NB4 (cell line): ENCODE results near the gene PCDH10.

Experiments
- CTCF ChIP-seq: IDR thresholded peaks from one replicate; pipeline ENCODE4 v1.5.1; 2012; ENCODE audit warnings: low read depth, low read length
- MAX ChIP-seq: IDR thresholded peaks from 2 replicates; pipeline ENCODE4 v1.6.1; 2011; ENCODE audit warnings: low read depth, low read length
- MYC ChIP-seq: IDR thresholded peaks from 2 replicates; pipeline ENCODE4 v1.6.1; 2011; ENCODE audit warnings: low read depth, low read length
- POLR2A ChIP-seq: IDR thresholded peaks from 2 replicates; pipeline ENCODE4 v1.6.1; 2011; ENCODE audit warnings: mild to moderate bottlenecking; ENCODE audit not compliant: insufficient read length; ENCODE audit errors: extremely low read depth

GRCh38 chr4:133189147-133189517 lies 40.0 kb downstream of the PCDH10 start:
- TF ChIP-seq POLR2A, result no peak
- no peak for TF ChIP-seq CTCF
- TF ChIP-seq MYC, result no peak
- no peak for TF ChIP-seq MAX
